ENCODE data around the gene PREB.

PREB gene

DNA sequence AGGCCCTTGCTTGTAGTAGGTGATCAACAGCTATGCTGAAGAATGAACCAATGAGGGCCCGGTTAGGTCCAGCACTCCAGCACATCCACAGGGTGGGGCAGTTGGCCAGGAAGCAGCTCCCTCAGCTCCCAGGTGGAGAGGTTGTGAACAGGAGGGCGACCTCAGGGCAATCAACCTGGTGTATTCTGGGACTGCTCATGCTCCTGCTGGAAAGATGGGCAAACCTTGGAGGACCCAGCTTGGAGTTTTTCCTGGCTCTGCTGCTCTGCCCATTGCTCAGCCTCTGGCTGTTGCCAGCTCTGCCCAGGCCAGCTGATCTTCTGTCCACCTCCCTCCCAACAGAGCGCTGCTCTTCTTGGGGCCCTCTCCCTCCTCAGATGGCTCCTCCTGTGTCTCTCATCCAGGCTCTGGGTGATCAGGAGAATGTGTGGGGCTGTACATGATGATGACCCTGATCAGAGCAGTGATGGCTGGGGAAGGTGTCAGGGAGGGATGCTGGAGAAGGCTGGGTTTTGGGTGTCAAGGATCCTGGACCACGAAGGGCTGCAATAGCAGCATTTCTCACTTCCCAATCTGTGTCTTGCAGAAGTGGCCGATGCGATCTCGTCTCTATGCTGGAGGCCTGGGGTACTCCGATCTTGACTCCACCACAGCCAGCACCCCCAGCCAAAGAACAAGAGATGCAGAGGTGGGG is 17.8 kb upstream of the PREB start:
- no peak for DNase-seq

DNA sequence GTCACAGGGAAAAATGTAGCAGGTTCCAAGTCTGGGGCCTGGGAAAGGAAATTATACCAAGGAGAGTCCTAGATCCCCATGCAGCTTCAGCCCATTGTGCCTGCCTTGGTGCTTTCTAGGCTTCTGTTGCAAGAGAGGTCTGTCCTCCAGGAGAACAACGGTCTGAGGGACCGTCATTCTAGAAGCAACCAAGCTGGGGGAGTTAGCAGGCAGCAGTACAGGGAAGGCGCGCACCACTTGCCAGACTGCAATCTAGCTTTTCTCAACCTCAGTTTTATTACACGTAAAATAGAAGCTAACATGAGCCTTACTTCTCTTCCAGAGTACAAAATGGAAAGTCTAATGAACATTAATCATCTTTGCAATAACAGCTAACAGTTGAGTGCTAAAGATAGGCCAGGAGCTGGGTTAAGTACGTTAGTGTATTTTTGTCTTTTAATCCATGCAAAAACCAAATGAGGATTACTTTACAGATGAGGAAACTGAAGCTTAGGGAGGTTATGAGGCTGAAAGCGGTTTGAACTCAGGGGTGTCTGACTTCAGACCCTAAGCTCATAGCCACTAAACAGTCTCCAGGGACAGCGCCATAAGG is 16.3 kb upstream of the PREB start:
- no peak for DNase-seq

DNA sequence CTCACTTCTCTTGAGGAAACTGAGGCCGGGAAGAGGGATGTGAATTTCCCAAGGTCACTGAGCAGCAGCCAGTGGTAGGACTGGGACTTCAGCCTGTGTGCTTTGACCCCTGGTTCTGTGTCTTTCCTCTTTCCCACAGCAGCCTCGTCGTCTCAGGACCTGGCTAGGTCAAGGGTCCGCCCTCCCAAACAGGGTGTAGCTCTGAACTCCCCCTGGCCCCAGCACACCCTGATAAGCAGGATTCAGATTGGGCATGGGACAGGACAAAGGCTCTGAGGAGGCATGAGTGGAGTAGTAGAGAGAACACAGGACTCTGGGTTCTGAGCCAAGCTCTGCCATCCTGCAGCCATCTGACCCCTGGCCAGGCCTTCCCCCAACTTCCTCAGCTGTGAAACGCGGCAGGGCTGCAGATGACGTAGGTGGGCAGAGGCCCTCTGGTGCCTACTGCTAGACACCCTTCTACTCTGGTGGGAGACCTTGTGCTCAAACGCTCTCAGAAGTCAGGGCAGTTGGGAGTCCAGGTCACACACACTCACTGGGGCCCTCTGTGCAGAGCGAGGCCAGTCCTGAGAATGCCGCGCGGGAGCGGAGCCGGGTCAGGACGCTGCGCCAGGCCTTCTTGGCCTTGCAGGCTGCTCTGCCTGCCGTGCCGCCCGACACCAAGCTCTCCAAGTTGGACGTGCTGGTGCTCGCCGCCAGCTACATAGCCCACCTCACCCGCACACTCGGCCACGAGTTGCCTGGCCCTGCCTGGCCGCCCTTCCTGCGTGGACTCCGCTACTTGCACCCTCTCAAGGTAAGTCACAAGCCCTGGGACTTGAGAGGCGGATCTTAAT is 15.4 kb upstream of the PREB start:
- no peak for DNase-seq

DNA sequence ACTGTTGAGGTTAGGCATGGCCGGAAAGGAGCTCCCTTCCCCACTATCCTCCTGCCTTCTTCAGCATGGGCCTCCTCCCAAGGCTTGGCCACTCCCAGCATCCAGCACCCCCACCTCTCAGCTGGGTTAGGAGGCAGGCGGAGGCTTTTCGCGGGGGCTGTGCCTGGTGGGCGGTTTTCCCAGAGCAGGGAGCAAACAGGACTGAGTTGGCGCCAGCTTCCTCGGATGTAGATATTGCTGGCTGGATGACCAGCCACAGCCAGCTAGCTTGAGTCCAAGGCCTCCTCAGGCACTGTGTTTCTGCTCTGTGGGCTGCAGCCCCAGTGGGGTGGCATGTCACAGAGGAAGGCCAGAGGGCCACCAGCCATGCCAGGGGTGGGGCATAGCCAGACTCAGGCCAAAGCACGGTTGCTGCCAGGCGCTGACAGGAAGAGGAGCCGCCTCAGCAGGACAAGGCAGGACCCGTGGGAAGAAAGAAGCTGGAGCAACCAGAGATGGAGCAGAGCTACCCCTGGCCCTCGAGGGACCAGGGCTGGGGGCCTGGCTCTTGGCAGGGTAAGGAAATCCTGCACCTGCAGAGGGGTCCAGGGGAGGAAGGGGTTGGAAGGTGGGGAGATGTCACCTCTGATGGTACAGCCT is 14.5 kb upstream of the PREB start, which contains the start of gene TCF23:
Gene TCF23 (plus strand): TSS at position 204 of the 639 bp plus-strand sequence. CDS start 130 bp downstream, at position 334.
- no peak for DNase-seq

DNA sequence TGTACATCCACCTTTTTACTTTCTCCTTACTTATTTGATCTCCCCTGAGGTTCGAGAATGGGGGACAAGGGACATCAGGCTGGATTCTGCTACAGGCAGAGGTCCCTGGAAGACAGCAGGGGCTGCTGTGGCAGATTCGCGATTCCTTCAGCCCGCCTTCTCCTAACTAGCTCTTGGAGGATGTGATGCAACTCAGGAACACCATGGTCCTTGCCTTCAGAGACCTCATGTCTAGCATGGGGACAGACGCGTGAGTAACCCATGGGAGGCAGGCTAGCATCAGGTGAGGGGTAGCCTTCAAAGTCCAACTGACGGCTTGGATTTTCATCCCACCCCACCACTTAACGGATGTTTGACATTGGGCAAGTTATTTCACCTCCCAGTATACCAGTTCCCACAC is 13.5 kb upstream of the PREB start:
- DNase-seq, result no peak

DNA sequence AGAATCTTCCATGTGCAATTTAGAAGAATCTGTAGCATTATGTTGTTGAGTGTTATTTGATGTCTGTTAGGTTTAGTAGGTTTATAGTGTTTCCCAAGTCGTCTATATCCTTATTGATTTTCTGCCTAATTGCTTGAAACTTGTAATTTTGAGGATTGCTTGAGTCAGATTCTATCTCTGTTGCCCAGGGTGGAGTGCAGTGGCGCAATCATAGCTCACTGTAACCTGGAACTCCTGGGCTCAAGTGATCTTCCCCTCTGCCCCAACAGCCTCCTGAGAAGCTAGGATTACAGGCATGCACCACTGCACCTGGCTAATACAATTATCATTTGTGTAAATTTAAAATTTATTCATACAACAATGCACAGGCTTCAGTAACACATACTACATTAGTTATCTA is 11.2 kb upstream of the PREB start:
- DNase-seq, result no peak

DNA sequence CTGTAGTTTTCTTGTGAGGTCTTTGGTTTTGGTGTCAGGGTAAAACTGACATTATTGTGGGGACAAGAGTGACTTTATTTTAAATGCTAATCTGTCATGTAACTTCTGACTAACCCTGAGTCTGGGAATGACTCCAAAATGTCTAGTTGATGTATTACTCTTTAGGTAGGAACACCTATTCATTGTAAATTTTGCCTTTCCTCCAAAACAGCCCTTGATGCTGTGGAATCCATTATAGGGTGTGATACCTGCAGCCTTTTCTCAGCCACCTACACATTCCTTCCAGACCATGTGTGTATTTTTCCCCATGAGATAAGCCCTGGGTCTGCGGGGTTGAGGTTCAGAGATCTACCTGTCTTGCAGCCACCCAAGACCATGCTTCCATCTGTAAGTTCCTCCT is 8.8 kb upstream of the PREB start:
- DNase-seq, result no peak

DNA sequence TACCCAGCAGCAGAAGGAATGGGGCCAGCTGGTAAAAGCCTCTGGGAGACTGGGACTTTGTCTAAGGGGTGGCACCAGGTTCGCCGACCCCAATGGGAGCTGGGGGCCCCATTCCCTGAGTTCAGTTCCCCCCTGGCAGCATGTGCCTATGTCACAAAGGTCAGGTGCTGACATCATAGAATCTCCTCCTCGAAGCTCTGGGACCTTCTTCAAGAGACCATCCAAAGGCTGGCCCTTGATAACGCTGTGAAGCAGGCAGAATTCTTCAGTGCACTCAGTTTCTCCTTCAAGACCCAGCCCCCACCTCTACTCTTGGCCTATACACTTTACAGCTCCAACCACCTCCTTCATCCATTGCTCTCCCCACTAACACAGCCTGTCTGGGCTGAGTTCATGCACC is 4.9 kb upstream of the PREB start, which contains the start of gene PRR30:
Gene PRR30 (minus strand): TSS at position 101 of the 400 bp plus-strand sequence. CDS start 1,081 bp downstream, outside the sequence.
- no peak for DNase-seq

DNA sequence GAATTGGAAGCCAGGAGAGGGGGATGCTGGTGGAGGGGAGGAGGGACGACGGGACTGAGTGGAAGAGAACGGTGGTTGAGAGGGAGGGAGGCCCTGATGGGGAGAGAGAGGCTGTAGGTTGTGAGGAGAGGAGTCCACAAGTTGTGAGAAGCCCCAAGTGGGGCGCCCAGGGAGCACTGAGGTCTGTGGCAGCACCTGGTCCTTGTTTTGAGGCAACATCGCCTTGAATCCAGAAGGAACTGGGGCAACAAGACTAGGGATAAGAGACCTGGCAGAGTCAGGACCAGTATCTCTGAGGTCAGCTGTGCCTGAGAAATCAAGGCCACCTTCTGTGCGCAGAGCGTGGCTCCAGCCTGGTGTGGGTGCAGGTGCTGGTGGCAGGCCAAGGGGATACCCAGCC is 3.7 kb upstream of the PREB start:
- DNase-seq, result no peak

DNA sequence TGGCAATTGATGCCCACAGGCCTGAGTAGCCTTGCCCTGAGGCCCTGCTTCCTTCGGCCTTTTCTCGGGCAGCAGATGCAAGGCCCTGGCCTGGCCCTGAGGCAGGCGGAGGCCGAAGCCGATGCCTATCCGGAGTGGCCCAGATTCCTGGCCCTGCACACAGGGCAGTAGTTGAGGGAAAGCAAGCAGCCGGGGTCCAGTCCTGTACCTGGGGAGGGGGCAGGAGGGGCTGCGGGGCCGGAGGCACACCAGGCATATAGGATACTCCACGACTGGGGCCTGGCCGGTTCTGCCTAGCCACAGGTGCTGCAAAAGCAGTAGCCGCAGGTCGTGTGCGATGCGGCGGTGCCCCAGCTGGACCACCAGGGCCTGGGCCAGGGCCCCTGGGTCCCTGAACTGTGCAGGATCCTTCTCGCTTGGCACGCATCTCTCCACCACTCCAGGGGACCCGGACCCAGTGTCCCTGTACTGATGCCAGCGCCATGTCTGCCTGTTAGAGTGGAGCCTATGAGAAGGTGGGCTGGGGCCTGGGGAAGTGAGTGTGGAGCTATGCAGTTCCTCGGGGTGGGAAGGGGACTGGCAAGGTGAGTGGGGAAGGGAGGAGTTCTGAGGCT is 3.0 kb upstream of the PREB start:
- no peak for DNase-seq

DNA sequence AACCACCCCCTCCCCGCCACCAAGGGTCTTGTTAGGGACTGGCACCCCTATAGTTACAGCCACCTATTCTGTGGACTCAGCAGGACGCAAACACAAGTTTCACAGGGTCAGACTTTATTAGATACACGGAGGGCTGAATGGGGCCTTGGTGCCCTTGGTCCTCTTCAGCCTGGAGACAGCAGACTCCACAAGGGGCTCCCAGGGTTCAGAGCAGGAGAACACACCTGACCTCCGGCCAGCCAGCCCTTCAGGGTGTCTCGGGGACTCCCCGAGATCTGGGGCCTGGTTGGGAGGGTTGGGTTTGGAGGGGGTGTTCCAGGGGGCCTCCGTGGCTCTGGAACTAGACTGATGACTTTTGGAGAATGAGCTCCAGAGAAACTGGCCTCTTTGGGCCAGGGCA is 2.3 kb upstream of the PREB start:
- DNase-seq, result no peak

DNA sequence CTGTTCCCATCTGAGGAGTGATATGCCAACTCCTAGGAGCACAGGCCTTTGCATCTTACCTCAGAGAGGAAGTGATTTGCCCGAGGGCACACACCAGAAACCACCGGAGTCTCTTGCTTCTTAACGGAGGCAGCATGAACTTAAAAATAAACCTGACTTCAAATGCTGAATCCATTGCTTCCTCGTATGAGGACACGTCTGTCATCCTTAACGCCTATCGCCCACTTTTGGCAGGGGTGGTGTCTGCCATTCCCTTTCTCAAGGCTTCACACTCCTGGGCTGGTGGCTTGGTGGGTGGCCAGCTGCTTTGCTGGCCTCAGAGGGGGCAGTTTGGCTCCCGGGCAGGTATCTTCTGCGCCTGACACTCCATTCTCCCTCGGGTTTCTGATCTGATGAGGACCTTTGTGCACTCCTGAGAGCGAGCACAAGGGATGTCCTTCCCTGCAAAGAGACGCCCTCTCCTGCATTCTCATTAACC is 1.1 kb upstream of the PREB start:
- no peak for DNase-seq

DNA sequence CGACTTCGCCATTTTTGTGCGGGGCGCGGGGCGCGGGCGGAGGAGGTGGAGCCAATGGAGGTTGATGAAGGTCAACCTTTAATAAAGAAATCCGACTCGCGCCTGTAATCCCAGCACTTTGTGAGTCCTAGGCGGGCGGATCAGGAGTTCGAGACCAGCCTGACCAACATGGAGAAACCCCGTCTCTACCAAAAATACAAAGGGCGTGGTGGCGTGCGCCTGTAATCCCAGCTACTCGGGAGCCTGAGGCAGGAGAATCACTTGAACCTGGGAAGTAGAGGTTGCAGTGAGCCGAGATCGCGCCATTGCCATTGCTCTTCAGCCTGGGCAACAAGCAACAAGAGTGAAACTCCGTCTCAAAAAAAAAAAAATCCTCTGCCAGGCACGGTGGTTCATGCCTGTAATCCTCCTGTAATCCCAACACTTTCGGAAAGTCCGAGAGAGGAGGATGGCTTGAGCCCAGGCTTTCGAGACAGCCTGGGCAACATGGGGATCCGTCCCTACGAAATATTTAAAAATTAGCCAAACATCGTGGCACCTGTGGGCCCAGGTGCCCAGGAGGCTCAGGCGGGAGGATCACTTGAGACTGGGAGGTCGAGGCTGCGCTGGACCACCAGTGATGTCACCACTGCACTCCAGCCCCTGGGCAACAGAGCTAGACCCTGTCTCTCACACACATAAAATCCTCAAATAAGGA is 493 bp upstream of the PREB start:
- DNase-seq, result no peak

DNA sequence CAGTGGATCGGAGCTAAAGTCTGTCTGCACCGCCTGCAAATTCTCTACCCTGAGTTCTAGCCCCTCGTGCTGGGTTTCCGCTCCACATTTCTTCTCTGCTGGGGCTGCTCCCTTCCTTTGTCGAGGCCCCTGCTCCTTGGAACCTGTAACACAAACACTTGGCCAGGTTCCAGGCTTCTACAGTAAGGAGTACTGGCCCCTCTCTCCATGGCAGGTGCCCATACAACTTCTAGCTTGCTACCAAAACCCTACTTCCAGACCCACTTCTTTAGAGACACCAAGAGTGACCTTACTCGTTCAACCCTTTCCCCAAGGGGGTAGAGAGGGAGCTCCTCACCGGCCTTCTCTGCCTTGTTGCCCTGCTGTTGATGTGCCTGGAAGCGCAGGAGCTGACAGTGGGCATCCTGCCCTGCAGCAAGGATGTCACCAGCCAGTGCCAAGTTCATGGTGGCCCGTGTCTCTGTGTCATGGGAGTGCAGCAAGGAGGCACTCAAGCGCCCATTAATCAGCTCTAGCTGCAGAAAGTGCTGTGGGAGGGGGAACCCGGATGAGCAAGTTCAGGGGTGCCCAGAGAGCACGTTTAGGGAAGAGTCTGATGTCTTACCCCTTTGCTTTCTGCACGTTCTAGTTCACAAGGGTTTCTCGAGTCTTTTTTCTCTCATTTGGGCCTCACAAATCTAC is 1.1 kb downstream of the PREB start:
- DNase-seq, result no peak

DNA sequence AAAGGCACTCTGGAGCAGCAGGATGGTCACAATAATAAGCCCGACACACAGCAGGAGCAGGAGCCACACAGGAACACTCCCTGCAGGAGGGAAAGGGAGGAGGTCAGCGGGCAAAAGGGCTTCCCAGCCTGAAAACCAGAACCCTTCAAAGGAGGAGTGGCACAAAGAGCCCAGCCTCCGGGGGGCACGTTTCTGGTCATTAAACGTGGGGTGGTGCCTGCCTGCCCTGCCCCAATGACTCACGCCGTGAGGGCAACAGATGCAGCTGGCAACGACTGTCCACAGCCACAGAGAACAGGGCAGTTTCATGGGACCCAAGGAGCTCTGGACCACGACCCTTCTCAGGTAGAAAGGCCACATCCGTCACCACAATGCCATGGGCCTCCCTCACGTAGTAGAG is 3.0 kb downstream of the PREB start:
- no peak for DNase-seq

DNA sequence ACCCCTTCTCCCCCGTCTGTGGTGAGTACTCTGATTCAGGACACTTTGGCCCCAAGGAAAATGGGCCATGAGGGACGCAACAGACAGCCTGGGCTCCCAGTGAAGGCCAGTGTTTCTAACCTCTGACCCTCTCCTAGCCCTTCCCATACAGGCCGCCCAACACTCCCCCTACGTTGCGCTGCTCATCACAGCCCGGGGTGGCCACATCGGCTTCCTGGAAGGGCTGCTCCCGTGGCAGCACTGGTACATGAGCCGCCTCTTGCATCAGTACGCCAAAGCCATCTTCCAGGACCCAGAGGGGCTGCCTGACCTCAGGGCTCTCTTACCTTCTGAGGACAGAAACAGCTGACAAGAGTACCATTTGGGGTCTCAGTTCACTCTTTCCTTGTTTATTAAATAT is 4.0 kb downstream of the PREB start:
- DNase-seq, result no peak

DNA sequence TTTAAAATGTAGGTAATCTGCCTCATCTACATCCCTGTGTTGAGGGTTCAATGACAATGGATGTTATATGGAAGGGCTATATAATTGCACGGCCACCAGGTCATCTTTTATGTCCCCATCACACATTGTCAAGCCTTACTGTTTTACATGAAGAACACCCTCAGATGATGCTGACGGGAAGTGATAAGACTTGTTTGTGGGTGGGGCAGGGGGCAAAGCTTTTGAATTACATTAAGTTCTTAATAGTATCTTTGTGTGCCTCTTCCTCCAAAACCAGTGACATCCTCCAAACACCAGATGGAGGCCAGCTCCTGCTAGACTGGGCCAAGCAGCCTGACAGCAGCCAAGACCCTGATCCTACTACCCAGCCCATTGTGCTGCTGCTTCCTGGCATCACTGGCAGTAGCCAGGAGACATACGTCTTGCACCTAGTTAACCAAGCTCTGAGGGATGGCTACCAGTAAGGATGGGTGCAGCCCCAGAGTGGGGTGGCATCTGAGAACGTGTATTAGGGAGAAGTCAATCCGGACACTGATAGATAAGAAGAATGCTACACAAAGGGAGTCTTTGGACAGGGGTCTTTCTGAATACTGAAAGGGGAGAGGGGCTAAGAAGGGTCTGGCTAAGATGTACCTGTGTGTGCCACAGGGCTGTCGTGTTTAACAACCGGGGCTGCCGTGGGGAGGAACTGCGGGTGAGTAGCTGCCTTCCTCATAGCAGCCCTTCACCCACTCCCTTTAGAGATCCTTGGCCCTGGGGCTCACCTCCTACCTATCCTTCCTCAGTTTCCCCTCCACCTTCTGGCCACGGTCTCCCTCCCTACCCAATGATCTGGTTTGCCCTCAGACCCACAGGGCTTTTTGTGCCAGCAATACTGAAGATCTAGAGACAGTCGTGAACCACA is 5.5 kb downstream of the PREB start:
- DNase-seq, result no peak

DNA sequence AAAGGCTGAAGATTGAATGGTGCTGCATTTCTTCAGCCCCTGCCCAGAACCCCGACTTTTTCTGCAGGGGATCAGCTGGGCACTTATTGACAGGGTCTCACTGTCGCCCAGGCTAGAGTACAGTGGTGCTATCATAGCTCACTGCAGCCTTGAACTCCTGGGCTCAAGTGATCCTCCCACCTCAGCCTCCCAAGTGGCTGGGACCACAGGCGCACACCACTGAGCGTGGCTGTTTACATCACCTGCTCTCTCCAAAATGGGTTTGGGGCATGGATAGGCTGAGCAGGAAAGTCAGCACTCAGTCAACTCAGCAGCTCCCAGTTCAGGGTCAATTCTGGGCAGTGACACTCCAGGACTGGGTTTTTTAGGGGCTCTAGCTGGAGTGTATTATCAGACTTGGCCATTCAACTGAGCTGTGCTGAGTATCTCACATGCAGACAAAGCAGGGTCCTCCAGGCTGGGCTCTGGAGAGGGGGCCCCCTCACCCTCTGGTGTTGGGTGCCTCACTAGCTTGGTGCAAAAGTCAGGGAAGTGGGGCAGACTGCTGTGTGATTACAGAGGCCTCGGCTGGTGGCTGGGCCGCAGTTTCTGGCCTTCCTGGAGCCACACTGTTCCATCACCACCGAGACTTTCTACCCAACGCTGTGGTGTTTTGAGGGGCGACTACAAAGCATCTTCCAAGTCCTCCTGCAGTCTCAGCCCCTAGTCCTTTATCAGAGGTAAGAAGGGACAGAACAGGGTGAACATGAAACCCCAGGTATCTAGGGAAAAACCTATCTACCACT is 6.4 kb downstream of the PREB start:
- DNase-seq, result no peak

DNA sequence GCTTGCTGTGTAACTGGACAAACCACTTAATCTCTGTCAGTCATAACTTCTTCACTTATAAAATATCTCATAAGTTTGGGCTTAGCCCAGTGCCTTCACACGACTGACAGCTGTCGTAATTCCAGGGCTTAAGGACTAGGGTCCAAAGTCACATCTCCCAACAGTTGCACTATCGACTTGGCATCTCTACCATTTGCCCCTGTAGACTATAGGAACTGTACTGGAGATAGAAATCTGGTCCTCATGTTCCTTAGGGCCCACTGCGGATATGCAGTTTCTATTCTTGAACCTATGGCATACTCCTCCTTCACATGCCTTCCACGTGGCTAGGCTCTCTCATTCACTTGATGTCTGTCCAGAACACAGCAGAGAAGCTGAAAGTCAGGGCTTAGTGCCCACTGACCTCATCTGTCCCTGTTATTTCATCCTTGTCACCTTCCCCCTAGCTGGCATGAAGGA is 8.2 kb downstream of the PREB start:
- no peak for DNase-seq

DNA sequence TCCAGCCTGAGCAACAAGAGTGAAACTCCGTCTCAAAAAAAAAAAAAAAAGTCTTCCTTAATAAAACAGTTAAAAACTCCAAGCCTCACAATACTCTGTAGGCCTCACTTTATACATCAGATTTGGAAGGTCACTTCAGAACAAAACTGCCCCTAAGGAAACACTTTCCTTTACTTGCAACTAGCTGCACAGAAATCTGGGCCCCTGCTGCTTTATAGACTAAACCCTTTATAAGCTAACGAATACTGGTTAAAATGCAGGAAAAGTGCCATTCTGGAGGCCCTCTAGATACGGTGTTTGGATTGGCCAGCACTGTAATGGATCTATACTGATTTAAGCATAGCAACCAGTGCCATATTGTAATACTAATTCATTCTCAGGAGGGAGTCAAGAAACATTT is 9.3 kb downstream of the PREB start:
- no peak for DNase-seq
